ENCODE results near the gene OR6C4. TPM values are rescaled to one million over a fixed set of nuclear protein-coding genes. Genes with fewer than 3 reads are reported as not detected.
"Not testable (repeated sequence)": the region's sequence is repeated elsewhere in the genome, so short reads cannot be mapped to it uniquely, and the experiment has no call there.

Gene OR6C4
- not detected for total RNA-seq

DNA sequence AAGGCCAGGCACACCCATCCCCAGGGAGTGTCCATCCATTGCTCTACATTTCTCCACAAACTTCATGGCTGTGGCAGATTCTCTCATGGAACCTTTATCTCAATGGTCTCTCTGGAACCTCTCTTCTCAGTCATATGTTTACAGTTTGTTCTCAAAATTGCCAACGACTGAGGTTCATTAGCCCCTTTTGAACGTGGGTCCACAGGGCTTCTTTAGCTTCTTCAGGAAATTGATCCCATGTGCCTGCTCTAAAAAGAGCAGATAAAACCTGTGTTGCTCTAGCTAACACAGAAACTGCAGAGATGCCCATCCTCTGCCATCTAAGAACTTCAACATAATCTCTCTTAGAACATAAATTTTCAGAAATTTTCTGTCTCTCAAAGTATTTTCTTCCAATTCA lies at the start of gene OR6C4:
TSS of gene OR6C4 (plus strand) at position 301 of the 400 bp plus-strand sequence. CDS start 1,625 bp downstream, outside the sequence.
- DNase-seq = no peak

DNA sequence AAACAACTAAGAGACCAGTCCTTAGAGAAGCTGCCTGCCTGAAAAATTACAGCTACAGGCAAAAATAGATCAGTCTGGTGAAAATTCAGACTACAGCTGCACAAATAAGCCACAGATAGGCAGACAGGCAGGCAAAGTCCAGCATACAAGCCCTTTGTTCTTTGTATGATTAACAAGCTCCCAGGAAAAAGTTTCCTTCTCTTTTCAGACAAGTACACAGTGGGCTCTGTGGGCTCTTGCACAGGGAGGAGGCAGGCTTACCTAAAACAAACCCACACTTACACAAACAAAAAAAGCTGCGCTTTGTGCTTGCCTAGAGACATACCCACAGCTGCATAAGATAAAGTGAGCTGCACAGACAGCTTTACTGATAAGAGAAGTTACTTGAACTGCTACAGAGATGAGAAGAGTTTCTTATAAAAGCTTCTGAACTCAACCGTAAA lies 49.6 kb upstream of the OR6C4 start:
- no peak for DNase-seq

- no peak for DNase-seq
Observed at GRCh38 chr12:55501601-55502000, 47.8 kb upstream of the OR6C4 start.

DNA sequence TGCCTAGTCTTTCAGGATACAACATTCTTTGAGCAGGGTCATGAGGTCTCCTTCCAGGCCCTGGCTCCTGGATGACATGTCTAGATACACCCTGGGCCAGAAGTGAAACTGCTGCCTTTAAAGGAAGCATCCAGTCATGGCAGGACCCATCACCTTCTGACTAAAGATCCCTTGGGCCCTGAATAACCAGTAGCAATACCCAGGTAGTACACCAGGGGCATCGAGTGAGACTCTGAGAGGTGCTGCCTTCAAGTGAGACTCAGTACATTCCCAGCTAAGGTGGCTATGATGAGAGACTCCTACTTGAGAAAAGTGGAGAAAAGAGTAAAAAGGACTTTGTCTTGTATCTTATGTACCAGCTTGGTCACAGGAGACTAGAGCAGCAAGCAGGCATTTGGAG lies 33.7 kb upstream of the OR6C4 start:
- no peak for DNase-seq

DNA sequence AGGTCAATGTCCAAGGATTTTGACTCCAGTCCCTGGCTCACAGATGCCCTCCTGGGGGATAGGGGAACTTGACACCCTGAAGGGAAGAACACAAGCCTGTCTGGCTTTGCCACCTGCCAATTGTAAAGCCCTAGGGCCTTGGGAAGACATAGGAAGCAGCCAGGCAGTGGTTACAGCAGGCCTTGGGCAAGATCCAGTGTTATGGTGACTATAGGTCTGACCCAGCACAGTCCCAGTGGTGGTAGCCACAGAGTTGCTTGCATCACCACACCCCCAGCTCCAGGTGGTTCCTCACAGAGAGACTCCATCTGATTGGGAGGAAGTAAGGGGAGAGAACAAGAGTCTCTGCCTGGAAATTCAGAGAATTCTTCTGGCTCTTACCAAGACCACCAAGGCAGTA lies 33.0 kb upstream of the OR6C4 start:
- no peak for DNase-seq

- not testable (repeated sequence) for DNase-seq
Observed at GRCh38 chr12:55548235-55548634, 1.2 kb upstream of the OR6C4 start.

DNA sequence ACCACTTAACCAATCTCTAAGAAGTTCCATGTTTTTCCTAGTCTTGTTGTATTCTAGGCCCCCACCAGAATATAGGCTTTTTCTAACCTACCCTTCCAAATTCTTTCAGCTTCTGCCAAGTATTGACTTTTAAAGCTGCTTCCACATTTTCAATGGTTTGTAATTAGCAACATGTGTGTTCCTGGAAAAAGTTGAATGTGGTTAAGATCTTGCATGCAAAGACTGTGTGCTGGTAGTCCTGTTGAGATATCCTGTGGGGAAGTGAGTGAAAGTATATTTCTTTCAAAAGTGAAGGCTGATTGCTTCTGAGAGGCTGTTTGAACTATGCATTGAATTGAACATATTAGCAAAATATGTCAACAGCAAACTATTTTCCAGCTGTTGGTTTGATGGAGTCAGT lies 646 bp upstream of the OR6C4 start:
- no peak for DNase-seq

- DNase-seq = no peak
Observed at GRCh38 chr12:55554296-55554695, 4.9 kb downstream of the OR6C4 start.

DNA sequence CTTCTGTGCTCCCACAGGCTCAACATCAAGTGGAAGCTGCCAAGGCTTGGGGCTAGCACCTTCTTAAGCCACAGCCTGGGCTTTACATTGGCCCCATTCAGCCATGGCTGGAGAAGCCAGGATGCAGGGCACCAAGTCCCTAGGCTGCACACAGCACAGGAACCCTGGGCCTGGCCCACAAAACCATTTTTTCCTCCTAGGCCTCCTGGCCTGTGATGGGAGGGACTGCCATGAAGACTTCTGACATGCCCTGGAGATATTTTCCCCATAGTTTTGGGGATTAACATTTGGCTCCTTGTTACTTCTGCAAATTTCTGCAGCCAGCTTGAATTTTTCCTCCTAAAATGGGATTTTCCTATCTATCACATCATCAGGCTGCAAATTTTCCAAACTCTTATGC lies 20.7 kb downstream of the OR6C4 start:
- not testable (repeated sequence) for DNase-seq

- DNase-seq = not testable (repeated sequence)
Observed at GRCh38 chr12:55570689-55571088, 21.3 kb downstream of the OR6C4 start.

- no peak for DNase-seq
Observed at GRCh38 chr12:55572168-55572567, 22.8 kb downstream of the OR6C4 start, which contains the start of gene OR2AP1. OR2AP1 (plus strand) TSS chr12:55572468; CDS start chr12:55574415, 1,947 bp downstream.

GRCh38 chr12:55582066-55582465 lies 32.7 kb downstream of the OR6C4 start:
- no peak for DNase-seq

GRCh38 chr12:55585817-55586216 lies 36.4 kb downstream of the OR6C4 start:
- no peak for DNase-seq

GRCh38 chr12:55590152-55590551 lies 40.8 kb downstream of the OR6C4 start:
- DNase-seq = not testable (repeated sequence)

Other genes with a start within 250 kb of the OR6C4 start
- not detected for gene OR6C1, start 235.3 kb upstream of the OR6C4 start, total RNA-seq
- gene OR6C3, start 218.9 kb upstream of the OR6C4 start, total RNA-seq = not detected
- gene OR6C75, start 186.6 kb upstream of the OR6C4 start, total RNA-seq = not detected
- not detected for gene OR6C65, start 149.1 kb upstream of the OR6C4 start, total RNA-seq
- gene OR6C76, start 123.3 kb upstream of the OR6C4 start, total RNA-seq = not detected
- gene OR6C2, start 105.5 kb upstream of the OR6C4 start, total RNA-seq = not detected
- not detected for gene OR6C70, start 79.5 kb upstream of the OR6C4 start, total RNA-seq
- not detected for gene OR6C68, start 57.2 kb upstream of the OR6C4 start, total RNA-seq
- not detected for gene OR2AP1, start 22.9 kb downstream of the OR6C4 start, total RNA-seq
- not detected for gene OR10P1, start 87.3 kb downstream of the OR6C4 start, total RNA-seq
- gene ITGA7, start 158.3 kb downstream of the OR6C4 start, total RNA-seq = 87.4 TPM
- 47.4 TPM for gene BLOC1S1, start 166.4 kb downstream of the OR6C4 start, total RNA-seq
- 11.7 TPM for gene RDH5, start 170.8 kb downstream of the OR6C4 start, total RNA-seq
- 586 TPM for gene CD63, start 179.4 kb downstream of the OR6C4 start, total RNA-seq
- 3.0 TPM for gene GDF11, start 193.5 kb downstream of the OR6C4 start, total RNA-seq

All from skin of body (tissue), 2 donors.